T-helper 1 cell treated with Interleukin-12 subunit alpha and Interleukin-12 subunit beta and Interleukin-4 antibody, amounts not matched to agents 30 ng/mL and 1 ng/mL, for 36 hours (primary cell): ENCODE data around the gene CDC42EP4. TPM values are rescaled to one million over a fixed set of nuclear protein-coding genes. Genes with fewer than 3 reads are reported as not detected.
"Not testable (repeated sequence)": the region's sequence is repeated elsewhere in the genome, so short reads cannot be mapped to it uniquely, and the experiment has no call there.

ENCODE experiments used
- intact Hi-C: fragments of 100-400 bp; cut with micrococcal nuclease; formaldehyde crosslinking; loops from one replicate; pipeline ENCODE4 v1.15.1; 2024
- total RNA-seq: library from RNA; stranded (reverse); gene quantifications from 2 replicates; pipeline ENCODE4 v1.2.3, GENCODE V29; 2022

Gene CDC42EP4
- total RNA-seq, 1 donor from 2014 or later: 1.4 TPM

GRCh38 chr17:73323409-73324159 lies 11.8 kb upstream of the CDC42EP4 start:
- intact Hi-C loops: no loop called here

- intact Hi-C loops: no loop called here
Observed at GRCh38 chr17:73320601-73321264, 8.9 kb upstream of the CDC42EP4 start.

GRCh38 chr17:73319766-73320165 lies 8.0 kb upstream of the CDC42EP4 start:
- intact Hi-C loops: no loop called here

GRCh38 chr17:73318836-73319235 lies 7.0 kb upstream of the CDC42EP4 start:
- intact Hi-C loops: no loop called here

- intact Hi-C loops: no loop called here
Observed at GRCh38 chr17:73318427-73318813, 6.6 kb upstream of the CDC42EP4 start.

- intact Hi-C loops: no loop called here
Observed at GRCh38 chr17:73317513-73318426, 6.0 kb upstream of the CDC42EP4 start.

- intact Hi-C loops: no loop called here
Observed at GRCh38 chr17:73316919-73317505, 5.2 kb upstream of the CDC42EP4 start.

- intact Hi-C loops: no loop called here
Observed at GRCh38 chr17:73315471-73315870, 3.7 kb upstream of the CDC42EP4 start.

- intact Hi-C loops: loop anchor here (2.0 to 5.0 kb wide), 3 partner anchors 101 to 751 kb away; partner anchors contain the start of gene SLC39A11
Observed at GRCh38 chr17:73313526-73314127, 1.8 kb upstream of the CDC42EP4 start.

GRCh38 chr17:73312887-73313286 lies 1.1 kb upstream of the CDC42EP4 start:
- intact Hi-C loops: loop anchor here (1.0 to 5.0 kb wide), 6 partner anchors 81 to 751 kb away; partner anchors contain the start of gene SLC39A11

GRCh38 chr17:73311428-73311780 lies 397 bp downstream of the CDC42EP4 start:
- intact Hi-C loops: loop anchor here (1.0 to 5.0 kb wide), 5 partner anchors 56 to 749 kb away; no protein-coding TSS in a partner anchor

GRCh38 chr17:73309727-73310596 lies 1.8 kb downstream of the CDC42EP4 start:
- intact Hi-C loops: loop anchor here (2.0 to 5.0 kb wide), 3 partner anchors 98 to 748 kb away; no protein-coding TSS in a partner anchor

GRCh38 chr17:73308959-73309358 lies 2.8 kb downstream of the CDC42EP4 start:
- intact Hi-C loops: not testable (repeated sequence)

- intact Hi-C loops: no loop called here
Observed at GRCh38 chr17:73308017-73308823, 3.6 kb downstream of the CDC42EP4 start.

GRCh38 chr17:73307130-73307529 lies 4.7 kb downstream of the CDC42EP4 start:
- intact Hi-C loops: no loop called here

GRCh38 chr17:73305845-73306836 lies 5.7 kb downstream of the CDC42EP4 start:
- intact Hi-C loops: no loop called here

- intact Hi-C loops: no loop called here
Observed at GRCh38 chr17:73304971-73305812, 6.6 kb downstream of the CDC42EP4 start.
